C4-2B (cell line): ENCODE results near the gene COL4A2.
"Not testable (repeated sequence)": the region's sequence is repeated elsewhere in the genome, so short reads cannot be mapped to it uniquely, and the experiment has no call there.

Experiments
- H3K27ac ChIP-seq: fragments of 450-650 bp; 2 replicates; pipeline ENCODE4 v1.5.1; 2017
- CTCF ChIP-seq: fragments of 450-650 bp; conservative IDR thresholded peaks from 2 replicates; pipeline ENCODE4 v1.5.1; 2017; ENCODE audit warnings: mild to moderate bottlenecking
- ZFX ChIP-seq: fragments of 450-650 bp; IDR thresholded peaks from 2 replicates; pipeline ENCODE4 v1.6.1; 2017

The COL4A2 gene

GRCh38 chr13:110531100-110531499 lies 224.0 kb downstream of the COL4A2 start:
- no peak overlapping the region; the same call in 1 of the 2 replicates for H3K27ac ChIP-seq
- TF ChIP-seq CTCF (no peak), ZFX (no peak)

GRCh38 chr13:110531671-110532083 lies 224.6 kb downstream of the COL4A2 start:
- TF ChIP-seq CTCF = no peak
- no peak for TF ChIP-seq ZFX
- H3K27ac ChIP-seq = no peak overlapping the region; the same call in 1 of the 2 replicates

GRCh38 chr13:110532258-110532657 lies 225.2 kb downstream of the COL4A2 start:
- H3K27ac ChIP-seq = not testable (repeated sequence)

GRCh38 chr13:110533771-110534670 lies 226.9 kb downstream of the COL4A2 start:
- no peak for TF ChIP-seq CTCF
- no peak for TF ChIP-seq ZFX
- H3K27ac ChIP-seq = no peak overlapping the region

GRCh38 chr13:110535526-110535925 lies 228.4 kb downstream of the COL4A2 start:
- H3K27ac ChIP-seq = no peak overlapping the region
- no peak for TF ChIP-seq ZFX
- TF ChIP-seq CTCF = no peak

GRCh38 chr13:110536006-110536693 lies 229.1 kb downstream of the COL4A2 start:
- no peak for TF ChIP-seq CTCF
- no peak for TF ChIP-seq ZFX
- no peak overlapping the region for H3K27ac ChIP-seq

GRCh38 chr13:110538632-110539031 lies 231.5 kb downstream of the COL4A2 start:
- TF ChIP-seq CTCF = no peak
- TF ChIP-seq ZFX = no peak
- no peak overlapping the region for H3K27ac ChIP-seq
